ENCODE results near the gene GABRA4. TPM values are rescaled to one million over a fixed set of nuclear protein-coding genes. Genes with fewer than 3 reads are reported as not detected.

GABRA4 gene
- total RNA-seq, 1 donor from 2014 or later: not detected

DNA sequence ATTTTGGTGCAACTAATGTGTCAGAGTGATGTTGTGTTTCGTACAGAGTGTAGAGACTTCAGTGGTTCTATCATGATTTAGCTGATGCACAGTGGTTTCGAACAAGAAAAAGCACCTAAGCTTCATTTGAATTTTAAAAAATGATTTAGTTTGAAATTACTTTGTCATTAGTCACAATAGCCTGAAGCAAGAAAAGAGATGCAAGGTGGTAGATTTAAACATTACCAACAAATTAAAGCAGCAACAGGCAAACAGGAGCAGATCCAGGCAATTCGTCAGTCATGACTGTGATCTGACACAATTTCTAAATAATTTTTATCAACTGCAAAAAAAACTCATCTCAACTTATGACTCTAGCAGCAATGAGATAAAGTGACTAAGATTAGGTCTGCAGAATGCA, 59.7 kb downstream of the GABRA4 start:
- DNase-seq (ENCODE audit: extremely low read depth, low read depth, low spot score): no peak

DNA sequence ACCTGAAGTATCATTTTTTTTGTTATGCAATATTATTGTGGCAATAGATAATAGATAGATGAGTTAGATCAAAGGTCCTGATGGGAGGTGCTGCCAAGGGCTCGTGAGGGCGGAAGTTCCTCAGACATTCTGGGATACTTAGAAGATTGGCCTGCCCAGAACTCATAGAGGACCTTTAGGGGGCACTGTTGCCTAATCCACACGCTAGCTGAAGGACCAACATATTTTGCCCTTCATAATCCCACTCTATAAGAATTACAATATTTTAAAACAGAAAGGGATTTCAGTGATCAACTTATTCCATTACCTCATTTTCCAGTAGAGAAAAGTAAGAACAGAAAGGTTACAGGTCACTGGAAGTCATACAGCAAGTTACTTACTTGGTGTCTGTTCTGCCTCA, 61.4 kb downstream of the GABRA4 start:
- DNase-seq (ENCODE audit: extremely low read depth, low read depth, low spot score): no peak

DNA sequence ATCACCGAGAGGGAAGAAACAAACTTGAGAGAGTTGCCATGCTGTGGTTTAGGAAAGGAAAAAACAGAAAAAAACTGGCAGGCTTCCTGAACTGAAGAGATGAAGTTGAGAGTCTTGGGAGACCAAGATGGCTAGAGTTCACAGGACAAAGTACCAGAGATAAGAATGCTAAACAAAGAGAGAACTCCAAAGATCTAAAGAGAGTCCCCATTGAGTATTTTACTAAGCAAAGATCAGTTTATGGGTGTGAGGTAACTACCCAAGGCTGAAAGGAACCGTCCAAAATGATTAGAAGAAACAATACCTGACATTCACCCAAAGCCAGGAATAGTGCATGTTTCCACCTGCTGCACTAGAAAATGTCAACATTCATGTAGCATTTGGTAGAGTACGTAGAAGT, 62.5 kb downstream of the GABRA4 start:
- no peak for DNase-seq (ENCODE audit: extremely low read depth, low read depth, low spot score)

DNA sequence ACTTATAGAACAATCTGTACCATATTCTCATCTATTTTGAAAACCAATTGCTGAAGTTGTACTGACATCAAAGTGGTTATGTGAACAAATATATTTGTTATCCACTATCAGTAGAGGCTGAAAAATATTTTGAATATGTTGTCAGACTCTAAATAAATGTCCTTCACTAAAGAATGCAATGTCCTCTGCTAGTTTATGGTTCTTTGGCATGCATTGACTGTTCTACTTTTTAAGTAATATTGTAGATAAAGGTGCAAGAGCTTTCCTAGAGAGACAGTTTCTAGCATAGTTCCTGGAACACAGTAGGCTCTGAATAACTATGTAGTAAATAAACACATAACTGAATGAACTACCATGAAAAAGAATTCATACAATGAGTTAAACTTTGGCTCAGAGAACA, 66.2 kb downstream of the GABRA4 start:
- no peak for DNase-seq (ENCODE audit: extremely low read depth, low read depth, low spot score)

DNA sequence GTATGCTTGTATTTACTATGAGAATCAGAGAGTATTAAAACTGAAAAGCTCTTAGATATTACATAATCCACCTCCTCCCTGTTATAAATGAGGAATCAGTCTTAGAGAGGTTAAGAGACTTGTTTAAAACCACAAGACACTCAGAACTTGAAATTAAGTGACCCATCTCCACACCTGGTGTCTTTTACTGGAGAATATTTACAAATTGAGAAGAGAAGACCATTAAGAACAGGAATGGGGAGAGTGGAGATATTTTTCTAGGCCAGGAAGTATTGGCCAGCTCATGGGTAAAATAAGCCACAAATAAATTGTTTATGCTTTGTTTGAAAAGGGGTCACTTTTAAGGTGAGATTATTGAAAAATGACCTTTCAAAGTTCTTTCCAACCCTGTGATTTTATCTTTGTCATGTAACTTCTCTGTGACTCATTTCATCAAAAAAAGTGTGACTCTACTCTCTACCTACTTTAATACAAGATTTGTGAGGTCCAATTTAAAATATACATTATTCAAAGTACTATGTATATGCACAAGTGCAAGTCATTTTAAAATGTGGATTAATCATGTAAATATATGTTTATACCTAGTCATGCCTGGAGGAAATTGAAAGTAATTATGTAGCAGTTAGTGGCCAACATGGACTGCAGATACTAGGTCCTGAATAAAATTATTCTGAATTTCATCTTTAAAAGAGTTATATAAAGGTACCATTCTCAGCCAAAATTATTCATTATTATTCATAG, 68.4 kb downstream of the GABRA4 start:
- DNase-seq (ENCODE audit: extremely low read depth, low read depth, low spot score): no peak

DNA sequence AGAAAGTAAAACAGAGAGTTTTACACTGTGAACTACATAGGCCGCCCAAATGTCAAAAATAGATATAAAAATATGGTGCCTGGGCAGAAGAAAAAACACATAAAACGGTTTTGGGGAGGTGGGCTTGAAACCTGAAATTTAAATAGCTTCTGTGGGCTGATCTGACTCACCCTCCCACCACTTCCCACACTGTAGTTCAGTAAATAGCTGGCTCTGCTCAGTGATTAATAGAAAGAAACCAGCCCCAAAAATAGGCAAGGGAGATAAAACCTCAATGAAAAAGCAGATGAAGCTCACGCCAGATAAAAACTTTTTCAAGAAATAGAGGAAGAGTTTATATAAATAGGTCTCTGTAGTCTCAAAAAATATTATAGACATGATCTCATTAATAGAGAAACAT, 71.2 kb downstream of the GABRA4 start:
- DNase-seq (ENCODE audit: extremely low read depth, low read depth, low spot score): no peak

DNA sequence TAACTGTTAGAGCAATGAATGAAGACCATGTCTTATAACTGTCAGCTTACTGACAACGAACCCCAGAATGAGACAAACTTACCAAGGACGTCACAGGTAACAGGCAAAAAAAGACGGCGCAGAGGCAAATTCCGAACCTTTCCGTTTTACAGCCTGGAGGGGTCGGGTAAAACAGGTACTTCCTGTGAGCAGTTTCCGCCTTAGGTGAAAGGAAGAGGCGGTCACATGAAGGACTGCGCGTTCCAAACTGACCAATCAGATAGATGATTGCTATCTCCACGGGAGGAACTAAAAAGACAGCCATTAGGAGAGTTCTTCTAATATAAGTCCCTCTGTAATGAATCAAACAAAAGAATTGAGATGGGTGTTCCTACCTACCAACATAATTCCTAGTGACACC, 84.3 kb downstream of the GABRA4 start, which contains the start of gene COX7B2:
Gene COX7B2 (minus strand): TSS at position 168 of the 400 bp plus-strand sequence. CDS start 174,053 bp downstream, outside the sequence.
- no peak for DNase-seq (ENCODE audit: extremely low read depth, low read depth, low spot score)

DNA sequence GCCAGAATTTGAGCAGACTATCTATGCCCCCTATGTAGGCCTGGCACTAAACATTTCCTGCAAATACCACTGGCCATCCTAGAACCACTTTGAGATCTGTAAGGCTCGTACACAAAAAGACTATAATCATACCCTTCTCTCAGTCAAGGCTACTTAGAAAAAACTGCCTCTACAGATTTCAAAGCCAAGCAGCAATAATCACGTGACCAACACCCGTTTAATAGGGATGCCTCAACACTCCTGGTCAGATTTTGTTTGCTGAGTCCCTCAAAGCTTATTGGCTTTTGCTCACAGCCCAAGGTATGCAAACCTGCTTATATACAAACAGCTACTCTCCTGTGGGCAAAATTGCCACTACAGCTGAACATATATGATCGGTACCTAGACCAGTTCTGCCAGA, 85.2 kb downstream of the GABRA4 start:
- no peak for DNase-seq (ENCODE audit: extremely low read depth, low read depth, low spot score)

DNA sequence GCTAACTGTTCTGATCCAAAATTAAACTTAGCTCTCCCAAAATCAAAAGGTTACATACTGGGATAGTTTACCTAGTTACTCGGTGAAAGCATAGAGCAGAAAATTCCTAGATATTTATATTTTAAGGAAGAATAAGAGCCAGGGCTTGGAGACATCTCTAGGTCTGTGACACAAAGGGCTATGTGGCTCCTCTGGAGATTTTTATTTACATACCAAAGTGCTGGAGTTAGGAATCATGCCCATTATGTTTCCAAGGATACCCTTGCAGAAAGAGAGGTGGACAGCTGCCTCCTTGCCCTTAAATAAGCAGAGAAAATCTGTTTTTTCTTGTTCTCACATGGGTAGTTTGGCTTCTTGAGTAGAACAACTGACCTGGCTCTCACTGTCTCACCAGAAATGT, 93.3 kb downstream of the GABRA4 start:
- no peak for DNase-seq (ENCODE audit: extremely low read depth, low read depth, low spot score)

DNA sequence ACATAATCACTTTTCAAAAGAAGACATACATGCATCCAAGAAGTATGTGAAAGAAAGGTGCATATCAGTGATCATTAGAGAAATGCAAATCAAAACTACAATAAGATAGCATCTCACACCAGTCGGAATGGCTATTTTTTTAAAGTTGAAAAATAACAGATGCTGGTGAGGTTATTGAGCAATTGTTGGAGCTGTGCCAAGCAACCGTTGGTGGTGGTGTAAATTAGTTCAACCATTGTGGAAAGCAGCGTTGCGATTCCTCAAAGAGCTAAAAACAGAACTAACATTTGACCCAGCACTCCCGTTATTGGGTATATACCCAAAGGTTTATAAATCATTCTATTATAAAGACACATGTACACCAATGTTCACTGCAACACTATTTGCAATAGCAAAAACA, 98.6 kb downstream of the GABRA4 start:
- no peak for DNase-seq (ENCODE audit: extremely low read depth, low read depth, low spot score)

DNA sequence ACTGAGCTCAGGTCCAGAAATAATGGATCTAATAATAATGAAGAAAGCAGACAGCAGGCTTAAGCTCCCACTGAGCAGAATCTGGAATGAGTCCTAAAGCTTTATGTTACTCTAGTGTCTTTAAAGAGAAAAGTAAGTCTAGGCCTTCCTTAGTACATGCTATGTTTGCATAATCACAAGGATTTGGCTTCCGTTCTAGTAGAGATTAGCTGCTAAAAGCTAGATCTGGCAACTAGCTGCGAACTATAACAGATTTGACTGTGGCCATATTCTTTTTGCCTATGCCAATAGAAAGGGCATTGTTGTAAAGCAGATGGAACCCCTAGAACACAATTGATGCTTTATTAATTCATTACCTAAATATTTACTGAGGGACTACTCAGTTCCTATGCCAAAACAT, 103.3 kb downstream of the GABRA4 start:
- no peak for DNase-seq (ENCODE audit: extremely low read depth, low read depth, low spot score)

DNA sequence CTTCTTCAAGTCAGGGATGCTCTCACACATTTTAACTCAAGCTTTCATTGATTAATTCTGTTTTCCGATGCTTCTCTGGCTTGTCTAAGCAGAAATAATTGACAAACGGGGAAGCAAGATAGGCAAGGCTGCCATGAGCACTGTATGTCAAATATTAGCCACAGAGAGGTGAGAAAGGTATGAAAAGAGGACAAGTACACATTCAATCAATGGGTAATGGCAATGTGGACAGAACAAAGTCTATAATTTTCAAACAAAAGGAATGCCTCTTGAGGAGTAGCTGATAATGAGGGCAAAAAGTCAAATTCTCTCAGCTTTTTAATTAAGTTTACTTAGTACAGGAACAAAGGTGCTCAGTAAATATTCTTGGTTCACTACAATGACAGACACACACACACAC, 104.0 kb downstream of the GABRA4 start:
- no peak for DNase-seq (ENCODE audit: extremely low read depth, low read depth, low spot score)

DNA sequence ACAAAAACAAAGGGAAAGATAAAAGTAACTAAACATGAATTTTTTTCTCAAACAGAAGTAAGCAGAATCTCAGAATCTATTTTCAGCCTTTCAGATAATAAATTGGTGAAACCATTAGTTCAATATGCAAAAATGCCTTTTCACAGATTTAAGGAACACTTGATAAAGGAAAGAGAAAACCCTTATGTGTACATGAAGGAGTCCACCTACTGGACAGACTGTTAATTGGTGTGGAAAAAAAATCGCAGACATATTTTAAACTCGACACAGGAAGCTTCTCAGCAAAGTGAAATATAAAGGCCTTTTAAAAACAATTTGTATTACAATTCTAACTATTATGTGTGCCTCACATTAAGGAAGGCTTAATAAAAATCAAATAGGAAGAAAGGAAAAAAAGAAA, 106.7 kb downstream of the GABRA4 start:
- no peak for DNase-seq (ENCODE audit: extremely low read depth, low read depth, low spot score)

DNA sequence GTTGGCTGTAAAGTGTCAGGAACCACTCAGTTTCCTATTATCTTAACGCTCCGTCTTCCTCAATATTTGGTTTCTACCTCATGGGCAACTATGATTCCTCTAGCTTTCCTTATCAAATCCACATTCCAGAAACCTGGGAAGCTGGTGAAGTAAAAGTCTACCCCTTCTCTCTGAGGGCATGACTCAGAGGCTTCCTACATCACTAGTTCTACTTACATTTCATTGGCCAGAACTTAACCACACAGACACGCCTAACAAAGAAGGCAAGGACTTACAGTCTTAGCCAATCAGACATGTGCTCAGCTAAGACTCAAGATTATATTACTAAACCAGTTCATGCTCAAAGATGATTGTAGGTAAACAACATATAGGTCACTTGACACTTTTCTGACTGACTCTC, 114.7 kb downstream of the GABRA4 start:
- no peak for DNase-seq (ENCODE audit: extremely low read depth, low read depth, low spot score)

DNA sequence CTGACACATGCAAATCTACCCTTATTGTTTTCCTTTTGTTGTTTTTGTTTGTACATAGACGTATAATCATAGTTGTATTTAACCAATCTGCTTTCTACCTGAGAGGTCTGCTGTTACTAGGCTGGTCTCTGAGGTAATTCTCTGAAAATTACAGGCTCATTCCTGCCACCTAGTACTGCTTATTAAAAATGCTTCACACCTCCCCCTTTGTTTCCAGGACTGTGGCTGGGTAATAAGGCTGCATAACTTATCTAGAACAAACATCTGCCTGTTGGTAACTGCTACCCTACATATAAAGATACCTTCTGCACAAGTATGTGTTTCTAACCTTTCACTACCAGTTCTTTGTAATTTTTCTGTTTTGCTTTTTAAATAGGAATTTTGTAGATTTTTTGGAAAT, 118.6 kb downstream of the GABRA4 start:
- no peak for DNase-seq (ENCODE audit: extremely low read depth, low read depth, low spot score)

DNA sequence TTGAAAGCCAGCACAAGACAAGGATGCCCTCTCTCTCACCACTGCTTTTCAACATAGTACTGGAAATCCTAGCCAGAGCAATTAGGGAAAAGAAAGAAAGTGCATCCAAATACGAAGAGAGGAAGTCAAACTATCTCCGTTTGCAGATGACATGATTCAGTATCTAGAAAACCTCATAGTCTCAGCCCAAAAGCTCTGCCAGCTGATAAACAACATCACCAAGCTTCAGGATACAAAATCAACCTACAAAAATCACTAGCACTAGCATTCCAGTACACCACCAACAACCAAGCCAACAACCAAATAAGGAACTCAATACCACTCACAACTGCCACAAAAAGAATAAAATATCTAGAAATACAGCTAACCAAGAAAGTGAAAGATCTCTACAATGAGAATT, 123.0 kb downstream of the GABRA4 start:
- no peak for DNase-seq (ENCODE audit: extremely low read depth, low read depth, low spot score)

Other genes with a start within 250 kb of the GABRA4 start
- not detected in 2 replicates for gene COX7B2, start 84.3 kb downstream of the GABRA4 start, total RNA-seq
- gene GABRB1, start 38.0 kb upstream of the GABRA4 start, total RNA-seq: 0.47 TPM in 1 of 2 replicates, not detected in the other